Activated CD4-positive, alpha-beta memory T cell treated with anti-CD3 and anti-CD28 coated beads, Interleukin-2, amount 10 ng/mL, durations not matched to agents 7 days and 5 days (primary cell): ENCODE results near the gene PSAT1. TPM values are rescaled to one million over a fixed set of nuclear protein-coding genes. Genes with fewer than 3 reads are reported as not detected.
"Not testable (repeated sequence)": the region's sequence is repeated elsewhere in the genome, so short reads cannot be mapped to it uniquely, and the experiment has no call there.

Experiments used
- CTCF ChIA-PET: fragments of 350-600 bp; sonication (Branson Sonifier 250); formaldehyde crosslinking; loops from one replicate; lab custom pipeline; 2021; ENCODE audit warnings: antibody characterized with exemption, inconsistent platforms; lab: Charles Lee
- POLR2A ChIA-PET: fragments of 350-600 bp; sonication (Branson Sonifier 250); formaldehyde crosslinking; loops from one replicate; lab custom pipeline; 2021; ENCODE audit warnings: antibody characterized with exemption; lab: Charles Lee
- DNase-seq: peaks from one replicate; pipeline ENCODE4 v3.0.0-alpha.2; 2020
- H3K27ac Mint-ChIP-seq: one replicate; pipeline ENCODE4 v1.8.0; 2021; ENCODE audit warnings: mild to moderate bottlenecking, mixed read lengths
- H3K27me3 Mint-ChIP-seq: one replicate; pipeline ENCODE4 v1.8.0; 2021; ENCODE audit warnings: mixed read lengths
- H3K36me3 Mint-ChIP-seq: one replicate; pipeline ENCODE4 v1.8.0; 2021; ENCODE audit warnings: low read depth, mixed read lengths
- H3K4me1 Mint-ChIP-seq: one replicate; pipeline ENCODE4 v1.8.0; 2021; ENCODE audit warnings: mixed read lengths
- H3K4me3 Mint-ChIP-seq: one replicate; pipeline ENCODE4 v1.8.0; 2021; ENCODE audit warnings: mild to moderate bottlenecking, mixed read lengths
- H3K9me3 Mint-ChIP-seq: one replicate; pipeline ENCODE4 v1.8.0; 2021; ENCODE audit warnings: mixed read lengths
- total RNA-seq, 2 experiments: library from RNA; stranded (reverse); gene quantifications; one replicate each; pipeline ENCODE4 v1.2.3, GENCODE V29; 2021

The PSAT1 gene
- total RNA-seq, 2 experiments from 2014 or later = 125 to 130 TPM

DNA sequence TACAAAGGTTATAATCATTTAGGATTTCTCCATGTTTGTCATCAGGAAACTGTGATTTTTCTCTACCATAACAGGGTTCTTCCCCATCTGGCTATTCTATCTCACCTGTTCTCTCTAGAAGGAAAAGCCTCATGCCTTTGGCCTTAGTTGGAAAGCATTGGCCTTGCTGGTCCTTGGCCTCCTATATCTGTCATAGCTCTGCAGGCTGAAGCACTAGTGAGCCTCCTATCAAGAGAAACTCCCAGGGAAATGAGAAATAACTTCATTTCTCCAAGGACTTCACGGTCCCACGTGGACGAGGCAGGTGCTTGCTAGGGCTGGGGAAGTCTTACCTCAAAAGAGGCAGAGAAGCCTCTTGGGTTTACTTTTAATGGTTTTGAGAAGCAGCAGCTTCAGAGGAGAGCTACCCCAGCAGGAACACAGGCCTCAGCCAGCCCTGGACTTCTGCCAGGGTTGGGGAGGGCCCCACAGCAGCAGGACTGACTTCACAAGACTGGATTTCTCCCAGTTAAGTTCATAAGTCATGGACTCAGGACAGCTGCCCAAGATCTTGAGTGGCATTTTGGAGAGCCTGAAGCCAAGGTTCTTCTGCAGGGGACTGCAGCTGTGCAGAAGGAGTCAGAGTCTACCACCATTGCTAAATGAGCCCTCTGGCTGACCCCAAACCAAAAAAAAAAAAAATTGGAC, 15.8 kb upstream of the PSAT1 start:
- no peaks in the 10 kb centered on the region for H3K4me1 Mint-ChIP-seq
- H3K4me3 Mint-ChIP-seq = no peak overlapping the region
- no peak overlapping the region for H3K27ac Mint-ChIP-seq

DNA sequence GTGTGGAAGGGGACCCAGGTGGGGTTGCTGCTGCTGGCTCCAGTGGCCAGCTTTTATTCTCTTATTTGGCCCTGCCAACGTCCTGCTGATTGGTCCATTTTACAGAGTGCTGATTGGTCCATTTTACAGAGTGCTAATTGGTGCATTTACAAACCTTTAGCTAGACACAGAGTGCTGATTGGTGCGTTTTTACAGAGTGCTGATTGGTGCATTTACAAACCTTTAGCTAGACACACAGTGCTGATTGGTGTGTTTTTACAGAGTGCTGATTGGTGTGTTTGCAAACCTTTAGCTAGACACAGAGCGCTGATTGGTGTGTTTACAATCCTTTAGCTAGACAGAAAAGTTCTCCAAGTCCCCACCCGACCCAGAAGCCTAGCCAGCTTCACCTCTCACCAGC, 12.7 kb upstream of the PSAT1 start:
- ChIA-PET CTCF (interaction anchor here (1.9 kb wide), 1 partner anchor 13 kb away, joined by 5 read pairs; the partner anchor contains the start of gene PSAT1), POLR2A (interaction anchor here (0.8 to 3.0 kb wide), 2 partner anchors 13 to 34 kb away, joined by 3 to 11 read pairs; partner anchors contain the start of gene PSAT1)
- not testable (repeated sequence) for H3K27me3 Mint-ChIP-seq, H3K4me3 Mint-ChIP-seq, H3K36me3 Mint-ChIP-seq, H3K4me1 Mint-ChIP-seq, DNase-seq, H3K9me3 Mint-ChIP-seq, H3K27ac Mint-ChIP-seq

More for the DNA sequence above, 15.8 kb upstream of the PSAT1 start:
- peaks cover 3% of the 10 kb centered on the region for H3K9me3 Mint-ChIP-seq
- peaks cover 3% of the 10 kb centered on the region for H3K36me3 Mint-ChIP-seq
- CTCF ChIA-PET = no interaction called here
- DNase-seq = no peak
- POLR2A ChIA-PET = no interaction called here
- peaks cover 3% of the 10 kb centered on the region for H3K27me3 Mint-ChIP-seq

DNA sequence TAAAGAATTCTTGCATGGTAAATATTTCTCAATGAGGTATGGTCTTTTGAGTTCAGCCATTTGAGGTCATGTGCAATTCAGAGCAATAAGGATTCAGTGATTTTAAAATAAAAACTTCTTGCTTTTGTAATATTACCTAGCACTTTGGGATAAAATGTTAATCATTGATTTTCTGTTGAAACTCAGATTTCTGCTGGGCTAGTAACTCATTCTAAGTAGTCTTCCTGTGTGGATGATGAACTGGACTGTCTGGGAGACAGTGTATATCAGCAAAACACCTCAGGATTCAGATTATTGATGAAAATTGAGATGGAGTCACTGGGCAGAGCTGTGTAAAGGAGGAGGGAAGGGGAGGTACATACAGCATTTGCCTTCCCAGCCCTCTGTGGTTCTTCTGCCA, 10.8 kb upstream of the PSAT1 start:
- H3K27ac Mint-ChIP-seq = no peak overlapping the region
- ChIA-PET CTCF (interaction anchor here (1.0 to 1.9 kb wide), 2 partner anchors 11 to 83 kb away, joined by 3 to 5 read pairs; partner anchors contain the start of gene PSAT1), POLR2A (interaction anchor here (3.0 kb wide), 1 partner anchor 11 kb away, joined by 11 read pairs; the partner anchor contains the start of gene PSAT1)
- peaks cover 3% of the 10 kb centered on the region for H3K9me3 Mint-ChIP-seq
- no peaks in the 10 kb centered on the region for H3K4me1 Mint-ChIP-seq
- peaks cover 3% of the 10 kb centered on the region for H3K36me3 Mint-ChIP-seq
- DNase-seq = no peak
- peaks cover 3% of the 10 kb centered on the region for H3K27me3 Mint-ChIP-seq
- H3K4me3 Mint-ChIP-seq = no peak overlapping the region

DNA sequence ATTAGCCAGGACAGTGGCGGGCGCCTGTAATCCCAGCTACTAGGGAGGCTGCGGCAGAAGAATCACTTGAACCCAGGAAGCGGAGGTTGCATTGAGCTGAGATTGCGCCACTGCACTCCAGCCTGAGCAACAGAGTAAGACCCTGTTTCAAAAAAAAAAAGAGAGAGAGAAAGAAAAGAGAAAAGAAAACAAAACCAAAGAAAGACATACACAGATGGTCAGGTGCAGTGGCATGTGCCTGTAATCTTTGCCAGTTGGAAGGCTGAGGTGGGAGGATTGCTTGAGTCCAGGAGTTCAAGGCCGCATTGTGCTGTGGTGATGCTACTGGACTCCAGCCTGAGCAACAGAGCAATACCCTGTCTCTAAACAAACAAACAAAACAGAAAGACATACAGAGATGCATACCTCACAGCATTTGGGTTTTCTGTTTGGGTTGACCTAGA, 10.0 kb upstream of the PSAT1 start:
- DNase-seq = no peak

DNA sequence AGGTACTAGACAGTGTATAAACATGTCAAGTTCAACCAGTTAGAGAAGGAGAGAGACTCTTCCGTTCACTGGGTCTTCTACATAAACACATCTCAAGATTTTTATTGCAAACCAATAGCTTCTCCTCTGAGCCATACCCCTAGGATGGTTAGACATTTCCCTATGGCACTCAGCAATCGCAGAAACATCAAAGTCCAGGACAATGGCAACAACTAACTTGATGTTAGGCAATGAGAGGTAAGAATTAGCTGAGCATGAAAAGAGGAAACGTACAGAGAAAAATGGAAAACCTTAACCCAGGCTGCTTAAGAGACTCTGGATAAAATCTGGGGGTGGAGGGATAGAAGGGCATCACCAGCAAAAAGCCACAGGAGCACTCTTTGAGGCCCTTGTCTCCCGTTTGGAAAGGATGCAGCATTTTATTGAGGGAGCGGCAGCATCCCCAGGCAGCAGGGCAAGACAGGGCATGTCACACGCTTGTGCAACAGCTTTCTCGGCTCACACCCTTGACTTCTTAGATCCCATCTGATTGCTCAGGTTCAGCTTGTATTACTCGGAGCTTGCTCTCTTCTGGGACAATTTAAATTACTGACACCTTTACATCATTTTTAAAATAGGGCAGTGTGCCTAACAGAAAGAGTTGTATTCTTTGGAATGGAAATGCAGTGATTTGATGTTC, 8.6 kb upstream of the PSAT1 start:
- CTCF ChIA-PET = interaction anchor here (1.5 kb wide), 1 partner anchor 8 kb away, joined by 4 read pairs; the partner anchor contains the start of gene PSAT1
- peaks cover 3% of the 10 kb centered on the region for H3K36me3 Mint-ChIP-seq
- no peak overlapping the region for H3K4me3 Mint-ChIP-seq
- peaks cover 7% of the 10 kb centered on the region for H3K4me1 Mint-ChIP-seq
- POLR2A ChIA-PET = interaction anchor here (1.4 kb wide), 1 partner anchor 9 kb away, joined by 7 read pairs; the partner anchor contains the start of gene PSAT1
- no peak for DNase-seq
- peaks cover 1% of the 10 kb centered on the region for H3K9me3 Mint-ChIP-seq
- H3K27ac Mint-ChIP-seq = no peak overlapping the region
- peaks cover 3% of the 10 kb centered on the region for H3K27me3 Mint-ChIP-seq

More for the DNA sequence above, 10.0 kb upstream of the PSAT1 start:
- POLR2A ChIA-PET = no interaction called here
- Mint-ChIP-seq H3K27ac (no peak overlapping the region), H3K4me1 (no peaks in the 10 kb centered on the region), H3K4me3 (no peak overlapping the region), H3K27me3 (peaks cover 3% of the 10 kb centered on the region), H3K9me3 (peaks cover 3% of the 10 kb centered on the region), H3K36me3 (peaks cover 3% of the 10 kb centered on the region)
- CTCF ChIA-PET = interaction anchor here (1.5 kb wide), 1 partner anchor 10 kb away, joined by 4 read pairs; the partner anchor contains the start of gene PSAT1

DNA sequence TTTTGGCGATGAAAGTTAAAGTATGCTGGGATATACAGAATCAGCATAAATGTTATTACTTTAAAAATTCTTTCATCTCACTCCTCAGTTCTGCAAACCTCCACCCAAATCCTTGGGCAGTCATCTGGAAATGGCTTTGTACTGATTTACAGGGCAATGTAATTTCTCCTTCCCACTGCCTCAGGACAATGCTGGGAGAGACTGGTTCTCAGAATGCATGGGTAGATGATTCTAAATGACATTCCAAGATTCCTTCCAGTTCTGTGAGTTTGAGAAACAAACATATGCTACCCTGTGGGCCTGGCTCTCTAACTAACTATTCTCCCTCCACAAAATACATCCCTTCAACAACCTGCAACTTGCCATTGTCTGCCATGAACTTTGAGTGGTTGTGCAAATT, 7.5 kb upstream of the PSAT1 start:
- H3K27ac Mint-ChIP-seq = no peak overlapping the region
- peaks cover 10% of the 10 kb centered on the region for H3K4me1 Mint-ChIP-seq
- H3K4me3 Mint-ChIP-seq = no peak overlapping the region
- DNase-seq = no peak
- H3K36me3 Mint-ChIP-seq = no peaks in the 10 kb centered on the region
- no peaks in the 10 kb centered on the region for H3K9me3 Mint-ChIP-seq
- peaks cover 3% of the 10 kb centered on the region for H3K27me3 Mint-ChIP-seq
- CTCF ChIA-PET = no interaction called here
- POLR2A ChIA-PET = no interaction called here

DNA sequence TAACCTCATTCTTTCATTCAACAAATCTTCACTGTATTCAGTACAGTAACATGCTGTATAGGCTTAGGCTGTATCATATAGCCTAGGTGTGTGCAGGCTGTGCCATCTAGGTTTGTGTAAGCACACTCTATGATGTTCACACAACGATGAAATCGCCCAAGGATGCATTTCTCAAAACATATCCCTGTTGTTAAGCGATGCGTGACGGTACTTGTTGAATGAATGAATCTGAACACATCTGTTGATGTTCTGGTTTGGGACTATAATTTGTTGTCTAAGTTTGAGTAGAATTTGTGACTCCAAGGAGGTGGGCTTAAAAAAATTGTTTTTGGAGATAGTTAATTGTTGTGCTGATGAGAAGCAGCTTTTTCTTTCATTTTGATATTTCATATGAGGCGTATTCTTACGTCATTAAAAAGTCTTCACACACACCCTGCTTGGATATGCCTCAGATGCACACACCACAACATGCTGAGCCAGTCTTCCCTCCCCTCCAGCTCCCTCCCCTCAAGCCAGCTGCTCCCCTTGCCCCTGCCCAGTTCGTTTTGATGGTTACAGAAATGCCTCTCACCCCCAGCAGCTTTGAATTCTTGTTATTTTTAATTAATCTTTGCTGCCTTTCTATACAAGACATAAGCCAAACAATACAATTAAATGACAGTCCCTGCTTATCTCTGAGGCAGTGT, 5.5 kb upstream of the PSAT1 start:
- ChIA-PET CTCF (no interaction called here), POLR2A (interaction anchor here (0.6 to 1.5 kb wide), 3 partner anchors 9 to 1525 kb away, joined by 3 read pairs; no protein-coding TSS in a partner anchor)
- no peak overlapping the region for H3K4me3 Mint-ChIP-seq

DNA sequence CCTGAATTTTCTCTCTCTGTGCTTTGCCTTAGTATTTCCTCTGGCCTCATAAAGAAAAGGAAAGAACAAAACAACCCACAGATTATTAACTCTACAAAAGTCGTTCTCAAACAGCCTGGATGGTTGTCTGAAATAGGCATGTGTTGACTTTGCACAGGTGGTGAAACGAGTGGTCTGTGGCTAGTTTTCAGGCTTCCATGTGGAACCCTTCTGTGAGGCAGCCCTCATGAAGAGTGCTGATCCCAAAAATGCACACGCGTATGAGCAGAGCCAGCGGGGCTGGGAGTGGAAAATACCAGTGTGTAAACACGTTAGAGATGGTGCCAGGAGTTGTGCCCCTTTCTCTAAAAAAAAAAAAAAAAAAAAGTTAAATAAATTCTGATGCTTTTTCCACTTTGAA, 4.9 kb upstream of the PSAT1 start:
- peaks cover 25% of the 10 kb centered on the region for H3K4me1 Mint-ChIP-seq
- H3K9me3 Mint-ChIP-seq = no peaks in the 10 kb centered on the region
- no peak overlapping the region for H3K4me3 Mint-ChIP-seq
- H3K27ac Mint-ChIP-seq = no peak overlapping the region
- H3K36me3 Mint-ChIP-seq = no peaks in the 10 kb centered on the region
- DNase-seq = no peak
- CTCF ChIA-PET = no interaction called here
- POLR2A ChIA-PET = interaction anchor here (1.5 kb wide), 1 partner anchor 8 kb away, joined by 3 read pairs; no protein-coding TSS in a partner anchor
- no peaks in the 10 kb centered on the region for H3K27me3 Mint-ChIP-seq

More for the DNA sequence above, 5.5 kb upstream of the PSAT1 start:
- no peaks in the 10 kb centered on the region for H3K9me3 Mint-ChIP-seq
- H3K4me1 Mint-ChIP-seq = peaks cover 21% of the 10 kb centered on the region
- H3K36me3 Mint-ChIP-seq = no peaks in the 10 kb centered on the region
- no peaks in the 10 kb centered on the region for H3K27me3 Mint-ChIP-seq
- no peak for DNase-seq
- no peak overlapping the region for H3K27ac Mint-ChIP-seq

DNA sequence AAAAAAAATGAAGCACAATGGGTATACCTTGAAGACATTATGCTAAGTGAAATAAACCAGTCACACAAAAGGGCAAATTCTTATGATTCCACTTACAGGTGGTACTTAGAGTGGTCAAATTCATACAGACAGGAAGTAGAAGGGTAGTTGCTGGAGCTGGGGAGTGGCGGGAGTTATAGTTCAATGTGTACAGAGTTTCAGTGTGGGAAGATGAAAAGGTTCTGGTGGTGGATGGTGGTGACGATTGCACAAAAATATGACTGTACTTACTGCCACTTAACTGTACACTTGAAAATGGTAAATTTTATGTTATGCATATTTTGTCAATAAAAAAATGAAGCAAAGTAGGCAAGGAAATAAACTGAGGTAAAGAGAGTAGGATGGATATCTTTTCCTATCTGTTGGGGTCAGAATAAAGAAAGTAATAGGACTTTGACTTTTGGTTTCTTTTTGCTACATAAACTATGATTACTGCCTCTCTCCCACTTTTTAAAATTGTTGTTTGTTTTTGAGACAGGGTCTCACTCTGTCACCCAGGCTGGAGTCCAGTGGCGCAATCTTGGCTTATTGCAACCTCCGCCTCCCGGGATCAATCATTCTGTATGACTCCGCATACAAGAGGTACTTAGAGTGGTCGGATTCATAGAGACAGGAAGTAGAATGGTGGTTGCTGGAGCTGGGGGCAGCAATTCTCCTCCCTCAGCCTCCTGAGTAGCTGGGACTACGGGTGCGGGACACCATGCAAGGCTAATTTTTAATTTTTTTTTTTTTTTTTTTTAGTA, 4.0 kb upstream of the PSAT1 start:
- no peaks in the 10 kb centered on the region for H3K27me3 Mint-ChIP-seq
- no peaks in the 10 kb centered on the region for H3K9me3 Mint-ChIP-seq
- DNase-seq = no peak
- peaks cover 3% of the 10 kb centered on the region for H3K36me3 Mint-ChIP-seq
- ChIA-PET CTCF (no interaction called here), POLR2A (no interaction called here)
- peak overlapping the region; percentile 47 for H3K4me3 Mint-ChIP-seq
- H3K27ac Mint-ChIP-seq = no peak overlapping the region
- peaks cover 27% of the 10 kb centered on the region for H3K4me1 Mint-ChIP-seq

DNA sequence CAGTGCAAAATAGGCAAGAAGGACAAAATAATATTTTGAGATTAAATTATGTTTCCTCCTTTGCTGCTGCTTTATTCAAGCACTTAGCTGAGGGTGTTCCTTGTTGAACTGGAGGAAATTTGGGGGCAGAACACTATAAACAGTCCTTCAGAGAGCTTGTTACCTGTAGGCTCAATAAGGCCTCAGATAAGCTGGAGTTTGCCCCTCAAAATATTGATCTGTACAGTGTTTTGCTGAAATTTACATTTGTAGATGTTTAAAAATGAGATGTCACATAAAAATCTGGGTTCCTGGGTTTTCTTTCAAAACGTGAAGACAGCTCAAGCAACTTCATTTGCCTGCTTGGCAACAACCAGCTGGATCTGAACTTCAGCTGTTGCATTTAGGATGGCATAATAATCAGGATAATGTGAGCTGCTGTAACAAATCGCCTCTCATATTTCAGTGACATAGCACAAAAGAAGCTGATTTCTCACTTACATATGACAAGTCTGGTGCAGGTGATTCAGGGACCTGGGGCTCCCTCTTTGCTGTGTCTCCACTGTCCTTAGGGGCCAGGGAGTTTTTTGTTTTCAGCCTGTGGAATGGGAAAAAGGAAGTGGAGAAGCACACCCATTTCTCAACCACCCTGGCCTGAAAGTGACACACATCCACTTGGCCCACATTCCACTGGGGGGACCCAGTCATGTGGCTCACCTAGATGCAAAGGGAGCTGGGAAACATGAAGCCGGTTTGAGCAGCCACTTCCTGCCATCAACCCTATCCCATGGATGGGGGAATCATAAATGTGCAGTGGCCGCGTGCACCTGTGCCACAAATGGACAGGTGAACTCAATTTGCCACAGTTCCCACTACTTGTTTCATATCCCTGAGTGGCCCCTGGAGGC, 2.4 kb upstream of the PSAT1 start:
- CTCF ChIA-PET = interaction anchor here (0.6 kb wide), 1 partner anchor 35 kb away, joined by 3 read pairs; no protein-coding TSS in a partner anchor
- Mint-ChIP-seq H3K4me3 (no peak overlapping the region), H3K4me1 (peaks cover 40% of the 10 kb centered on the region), H3K9me3 (no peaks in the 10 kb centered on the region), H3K36me3 (peaks cover 12% of the 10 kb centered on the region), H3K27me3 (no peaks in the 10 kb centered on the region), H3K27ac (no peak overlapping the region)
- DNase-seq = no peak
- POLR2A ChIA-PET = interaction anchor here (5.5 kb wide), 1 partner anchor 58 kb away, joined by 51 read pairs; the partner anchor contains the start of gene CEP78

DNA sequence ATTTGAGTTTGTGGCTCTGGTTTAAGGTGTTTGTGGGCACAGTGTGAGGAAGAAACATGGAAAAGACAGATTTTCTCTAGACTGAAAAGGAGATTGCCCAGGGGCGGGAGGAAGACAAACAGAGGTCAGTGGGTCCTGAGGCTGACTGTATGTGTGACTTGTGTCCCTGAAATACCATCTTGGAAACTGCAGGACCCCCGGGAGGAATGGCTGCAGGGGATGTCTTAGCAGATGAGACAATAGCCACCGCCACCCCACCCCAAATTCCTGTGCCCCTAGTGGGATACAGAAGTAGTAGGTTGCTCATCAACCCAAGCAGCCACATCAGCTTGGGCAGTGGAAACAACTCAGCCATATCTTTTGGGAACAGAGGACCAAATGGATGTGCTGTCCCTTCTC, 1.7 kb upstream of the PSAT1 start:
- Mint-ChIP-seq H3K4me1 (peaks cover 46% of the 10 kb centered on the region), H3K36me3 (peaks cover 17% of the 10 kb centered on the region), H3K9me3 (no peaks in the 10 kb centered on the region), H3K27me3 (no peaks in the 10 kb centered on the region), H3K4me3 (no peak overlapping the region), H3K27ac (no peak overlapping the region)
- no peak for DNase-seq
- POLR2A ChIA-PET = interaction anchor here (2.1 to 5.5 kb wide), 2 partner anchors 10 to 58 kb away, joined by 11 to 51 read pairs; partner anchors contain the start of gene CEP78
- CTCF ChIA-PET = no interaction called here
